Smooth muscle cell (in vitro differentiated cells): ENCODE measurements around the gene P3H3. TPM values are rescaled to one million over a fixed set of nuclear protein-coding genes. Genes with fewer than 3 reads are reported as not detected.

Source experiments
- DNase-seq: peaks from one replicate; lab custom pipeline; 2025; ENCODE audit not compliant: unreplicated experiment; lab: John Stamatoyannopoulos, UW
- H2AFZ ChIP-seq: fragments of 200-600 bp; sonication (generic); 2 replicates; pipeline ENCODE4 v1.6.0; 2016; ENCODE audit warnings: antibody characterized with exemption, low read depth, mild to moderate bottlenecking
- H3F3A ChIP-seq: fragments of 200-600 bp; sonication (generic); 2 replicates; pipeline ENCODE4 v1.6.0; 2017; ENCODE audit warnings: antibody characterized with exemption, low read depth
- H3K27ac ChIP-seq: fragments of 200-600 bp; sonication (generic); 2 replicates; pipeline ENCODE4 v1.5.1; 2016; ENCODE audit warnings: low read depth, mild to moderate bottlenecking
- H3K27me3 ChIP-seq: fragments of 200-600 bp; sonication (generic); 2 replicates; pipeline ENCODE4 v1.6.1; 2016; ENCODE audit warnings: low read depth, mild to moderate bottlenecking
- H3K36me3 ChIP-seq: fragments of 200-600 bp; sonication (generic); 2 replicates; pipeline ENCODE4 v1.5.1; 2016; ENCODE audit warnings: low read depth
- H3K4me1 ChIP-seq: fragments of 200-600 bp; sonication (generic); 2 replicates; pipeline ENCODE4 v1.5.1; 2016; ENCODE audit warnings: low read depth
- H3K4me2 ChIP-seq: fragments of 200-600 bp; sonication (generic); 2 replicates; pipeline ENCODE4 v1.6.0; 2016; ENCODE audit warnings: mild to moderate bottlenecking
- H3K4me3 ChIP-seq: fragments of 200-600 bp; sonication (generic); 2 replicates; pipeline ENCODE4 v1.5.1; 2016; ENCODE audit warnings: mild to moderate bottlenecking
- H3K79me2 ChIP-seq: fragments of 200-600 bp; sonication (generic); 2 replicates; pipeline ENCODE4 v1.6.0; 2016; ENCODE audit warnings: low read depth, mild to moderate bottlenecking
- H3K9ac ChIP-seq: fragments of 200-600 bp; sonication (generic); 2 replicates; pipeline ENCODE4 v1.6.0; 2016; ENCODE audit warnings: low read depth
- H3K9me3 ChIP-seq: fragments of 200-600 bp; sonication (generic); replicated peaks from 2 replicates; pipeline ENCODE4 v1.5.1; 2016; ENCODE audit warnings: low read depth
- H4K20me1 ChIP-seq: fragments of 200-600 bp; sonication (generic); 2 replicates; pipeline ENCODE4 v1.6.0; 2016; ENCODE audit warnings: low read depth
- CTCF ChIP-seq: fragments of 200-600 bp; sonication (generic); IDR thresholded peaks from 2 replicates; pipeline ENCODE4 v1.5.1; 2017; ENCODE audit warnings: borderline replicate concordance, mild to moderate bottlenecking, antibody characterized with exemption; ENCODE audit not compliant: insufficient read depth, poor library complexity, severe bottlenecking
- WGBS: methylation state at CpG from one replicate; pipeline ENCODE4 v1.1.7; 2016; ENCODE audit warnings: low lambda C conversion rate; 5-methylcytosine and 5-hydroxymethylcytosine counted together
- polyA plus RNA-seq: library from polyadenylated mRNA; unstranded; fragments of >200 nt; fragmentation: Nextera tagmentation; extraction: Ambion mirVana; gene quantifications from 2 replicates; pipeline ENCODE4 v1.2.1, GENCODE V29; 2016
- total RNA-seq: library from RNA; depleted of rRNA; stranded (reverse); fragments of >200 nt; gene quantifications from 2 replicates; pipeline ENCODE4 v1.2.3, GENCODE V29; 2014

The P3H3 gene
- total RNA-seq (36.7 and 42.8 TPM in 2 replicates), polyA plus RNA-seq (106 and 108 TPM in 2 replicates)

GRCh38 chr12:6827982-6828780 is at the start of gene P3H3:
Gene P3H3 (plus strand): TSS chr12:6828407. CDS start chr12:6828441, 34 bp downstream.
- no peak for DNase-seq
- TF ChIP-seq CTCF = peak; percentile 2
- H2AFZ ChIP-seq = peak within 1 kb of the TSS; percentile 76
- H3K9ac ChIP-seq = peak within 1 kb of the TSS; percentile 91
- no peaks in the 10 kb centered on the region for H3K27me3 ChIP-seq
- H3K36me3 ChIP-seq = no peaks in the 10 kb centered on the region
- WGBS = 3% methylated on average over 36 of the region's 60 CpGs
- H3K4me3 ChIP-seq = peak within 1 kb of the TSS; percentile 90
- peaks cover 14% of the 10 kb centered on the region for H3K4me1 ChIP-seq
- no peaks in the 10 kb centered on the region for H3K9me3 ChIP-seq
- peak within 1 kb of the TSS; percentile 70 for H3K27ac ChIP-seq
- peaks cover 10% of the 10 kb centered on the region for H4K20me1 ChIP-seq
- H3K4me2 ChIP-seq = peak within 1 kb of the TSS; percentile 97
- peaks cover 10% of the 10 kb centered on the region for H3K79me2 ChIP-seq
- H3F3A ChIP-seq = no peaks in the 10 kb centered on the region

DNA sequence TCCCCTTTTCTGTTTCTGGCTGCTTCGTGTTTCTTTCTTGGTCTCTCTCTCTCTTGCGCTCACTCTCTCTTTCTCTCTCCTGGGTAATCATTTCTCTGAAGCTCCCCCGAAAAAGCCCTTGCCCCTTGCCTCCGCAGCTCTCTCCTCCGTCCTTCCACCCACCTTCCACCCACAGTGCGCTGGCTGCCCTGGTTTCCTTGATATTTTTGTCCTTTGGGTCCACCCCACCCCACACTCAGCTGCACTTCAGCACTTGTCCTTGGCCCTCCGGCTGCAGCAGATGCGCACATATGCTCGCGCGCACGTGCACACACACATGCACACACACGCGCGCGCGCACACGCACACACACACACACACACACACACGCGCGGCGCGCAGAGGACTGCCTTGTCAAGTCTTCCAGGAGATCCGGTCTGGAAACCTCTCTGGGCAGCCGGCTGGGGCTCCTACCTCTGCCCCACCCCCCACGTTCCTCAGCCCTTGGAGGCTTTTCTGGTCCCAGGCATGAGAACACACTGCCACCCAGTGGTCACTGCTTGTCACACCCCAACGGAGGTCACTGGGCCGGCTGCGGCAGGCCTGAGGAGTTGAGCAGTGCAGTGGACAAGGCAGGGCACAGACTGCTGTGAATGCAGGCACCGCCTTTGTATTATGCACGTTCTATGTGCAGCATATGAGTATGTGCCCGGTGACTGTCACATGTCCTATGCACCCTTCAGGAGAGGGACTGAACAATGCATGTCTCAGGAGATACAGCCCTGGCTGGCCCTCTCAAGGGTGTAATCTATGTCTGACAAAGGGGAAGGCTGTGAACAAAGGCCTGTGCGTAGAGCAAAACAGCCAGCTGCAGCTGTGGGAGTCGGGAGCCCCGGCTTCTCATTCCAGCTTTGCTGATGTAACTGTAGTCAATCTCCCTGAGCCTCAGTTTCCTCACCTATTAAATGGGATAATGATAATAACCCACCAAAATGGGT is 49.3 kb upstream of the P3H3 start:
- no peaks in the 10 kb centered on the region for H3K27me3 ChIP-seq
- DNase-seq = peak; percentile 83
- peak overlapping the region; percentile 41 for H2AFZ ChIP-seq
- no peak overlapping the region for H3K27ac ChIP-seq
- H3K9me3 ChIP-seq = no peaks in the 10 kb centered on the region
- H3K4me1 ChIP-seq = peaks cover 21% of the 10 kb centered on the region
- peak overlapping the region; percentile 53 for H3K4me3 ChIP-seq
- peak overlapping the region; percentile 89 for H3K4me2 ChIP-seq
- H3K36me3 ChIP-seq = no peaks in the 10 kb centered on the region
- H4K20me1 ChIP-seq = no peaks in the 10 kb centered on the region
- no peak overlapping the region for H3K9ac ChIP-seq
- 10% methylated on average over 30 of the region's 35 CpGs for WGBS
- H3K79me2 ChIP-seq = no peaks in the 10 kb centered on the region
- peak; percentile 88 for TF ChIP-seq CTCF
- H3F3A ChIP-seq = no peaks in the 10 kb centered on the region

DNA sequence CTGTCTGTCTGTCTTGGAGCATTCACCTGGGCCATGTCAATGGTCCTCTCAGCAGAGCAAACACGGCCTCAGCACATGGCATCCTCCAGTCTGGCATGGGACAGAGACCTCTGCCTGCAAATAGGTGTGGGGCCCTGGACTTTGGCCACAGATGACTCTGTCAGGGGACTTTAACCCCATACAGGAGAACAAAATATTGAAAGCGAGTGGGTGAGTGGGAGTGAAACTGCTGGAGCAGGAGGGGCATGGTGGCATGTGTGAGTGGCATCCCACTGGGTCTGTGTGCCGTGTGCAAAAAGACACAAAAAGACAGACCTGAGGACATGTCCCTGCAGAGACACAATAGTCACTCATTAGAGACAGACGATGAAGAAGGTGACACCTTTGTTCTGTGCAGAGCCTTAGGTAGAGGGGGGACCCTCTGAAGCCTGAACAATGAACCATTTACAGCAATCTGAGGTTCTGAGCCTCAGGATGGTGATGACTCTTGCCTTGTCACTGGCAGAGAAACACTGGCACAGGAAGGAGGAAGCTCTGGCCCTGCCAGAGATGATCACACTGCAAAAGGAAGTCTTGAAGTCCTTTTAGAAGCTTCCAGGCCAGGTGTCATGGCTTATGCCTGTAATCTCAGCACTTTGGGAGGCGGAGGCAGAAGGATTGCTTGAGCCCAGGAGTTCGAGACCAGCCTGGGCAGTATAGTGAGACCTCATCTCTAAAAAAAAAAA is 48.3 kb upstream of the P3H3 start:
- WGBS = 92% methylated on average over 6 of the region's 6 CpGs
- DNase-seq = no peak

More for the DNA sequence above, 48.3 kb upstream of the P3H3 start:
- Histone ChIP-seq H3K9me3 (no peaks in the 10 kb centered on the region), H2AFZ (no peak overlapping the region), H3K27me3 (no peaks in the 10 kb centered on the region), H4K20me1 (no peaks in the 10 kb centered on the region), H3K27ac (no peak overlapping the region), H3K4me1 (peaks cover 20% of the 10 kb centered on the region), H3K4me2 (no peak overlapping the region), H3K79me2 (no peaks in the 10 kb centered on the region), H3F3A (no peaks in the 10 kb centered on the region), H3K4me3 (no peak overlapping the region), H3K36me3 (no peaks in the 10 kb centered on the region), H3K9ac (no peak overlapping the region)
- TF ChIP-seq CTCF = no peak
